ENCODE measurements around the gene CALCB. TPM values are rescaled to one million over a fixed set of nuclear protein-coding genes. Genes with fewer than 3 reads are reported as not detected.

Gene CALCB
- total and polyA plus RNA-seq, 10 of the 15 experiments (the other 5 are each of a cell fraction or from before 2014, with no cell fraction given), result 0.09 to 0.28 (median 0.12) TPM; not detected in 3

DNA sequence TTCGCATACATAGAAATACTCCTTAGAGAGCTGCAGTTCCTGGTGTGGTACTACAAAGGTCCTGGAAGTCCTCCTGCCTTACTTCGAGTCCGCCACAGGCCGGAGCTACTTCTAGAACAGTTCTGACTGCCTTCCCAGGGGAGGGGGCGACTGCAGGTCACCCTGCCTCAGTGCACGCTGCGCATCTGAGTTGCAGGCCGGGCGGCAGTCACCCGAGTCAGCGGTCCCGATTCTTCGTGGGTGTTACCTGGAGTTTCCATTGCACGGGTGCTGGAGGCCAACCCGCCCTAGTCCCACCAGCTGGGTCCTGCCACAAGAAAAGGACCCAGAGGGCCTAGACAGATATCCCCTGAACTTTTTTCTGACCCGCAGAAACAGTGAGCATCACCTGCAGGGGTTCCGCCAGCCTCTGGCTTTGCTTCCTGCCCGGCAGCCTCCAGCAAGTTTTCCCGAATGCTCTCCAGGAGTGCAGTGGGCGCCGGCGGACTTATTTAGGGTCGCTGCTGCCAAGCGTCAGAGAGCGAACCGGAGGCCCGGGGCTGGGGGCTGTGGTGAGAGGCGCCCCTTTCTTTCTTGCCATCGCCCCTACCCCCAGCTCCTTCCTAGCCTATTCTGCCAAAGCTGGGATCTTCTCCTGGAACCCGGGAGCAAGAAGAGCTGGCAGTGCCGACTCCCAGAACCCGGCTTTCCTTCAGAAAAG, 1.7 kb upstream of the CALCB start:
- no peak overlapping the region for H3K27ac ChIP-seq (ENCODE audit: control insufficient read depth, insufficient read depth)
- ATAC-seq (no peak), FAIRE-seq (no peak), DNase-seq (ENCODE audit: low read depth, low spot score) (no peak)
- 0 out of 4 replicates have a peak, but pooled peaks cover 0 to 2% of the 10 kb centered on the region in 2 experiments for H3K27me3 ChIP-seq (replicated peaks in 1 of 2; ENCODE audit: control insufficient read depth in 2 of 2, insufficient read depth in 2 of 2, low read length in 1 of 2)
- ChIA-PET SMC1A (ENCODE audit: uncharacterized antibody, unreplicated experiment) (no interaction called here), CTCF (no interaction called here), POLR2A (no interaction called here), RAD21 (ENCODE audit: unreplicated experiment) (no interaction called here)
- H4K20me1 ChIP-seq (ENCODE audit: control insufficient read depth, insufficient read depth), result no peaks in the 10 kb centered on the region
- no peak overlapping the region for H2AFZ ChIP-seq (ENCODE audit: control insufficient read depth, low read depth, low read length)
- no peaks in the 10 kb centered on the region for H3K36me3 ChIP-seq (ENCODE audit: control insufficient read depth in 2 of 2, insufficient read depth in 2 of 2, low read length in 1 of 2)
- 69% methylated on average over 32 of the region's 32 CpGs for WGBS (ENCODE audit: insufficient coverage, insufficient replicate concordance, low lambda C conversion rate, missing lambda C conversion rate)
- no peaks in the 10 kb centered on the region for H3K79me2 ChIP-seq (ENCODE audit: control insufficient read depth, insufficient read depth, low read length)
- no TSS peak for BruUV-seq (replicated peaks)
- no peak overlapping the region for H3K9ac ChIP-seq (ENCODE audit: control insufficient read depth, insufficient read depth, low read length)
- no peaks in the 10 kb centered on the region for H3K4me1 ChIP-seq (ENCODE audit: control insufficient read depth, insufficient read depth, low read length)
- intact Hi-C loops (cut with micrococcal nuclease; ENCODE audit: unreplicated experiment) (loop anchor here (10.0 kb wide), 1 partner anchor 537 kb away; no protein-coding TSS in a partner anchor), in situ Hi-C loops (cut with MboI) (loop anchor here (5.0 kb wide), 1 partner anchor 164 kb away; no protein-coding TSS in a partner anchor)
- no peak overlapping the region for H3K4me2 ChIP-seq (ENCODE audit: control insufficient read depth, insufficient read depth)
- TF ChIP-seq RFX5 (IDR thresholded peaks at IDR 0.05; ENCODE audit: low read depth, low read length) (no peak), TCF3 (IDR thresholded peaks at IDR 0.05; ENCODE audit: borderline replicate concordance, insufficient read depth, low read depth, low read length) (no peak), RELA (IDR thresholded peaks at IDR 0.05; ENCODE audit: borderline replicate concordance, partially characterized antibody) (no peak), PML (IDR thresholded peaks at IDR 0.05; ENCODE audit: low read length) (no peak), NBN (IDR thresholded peaks at IDR 0.05) (no peak)
- TF ChIP-seq, protein P1, sequence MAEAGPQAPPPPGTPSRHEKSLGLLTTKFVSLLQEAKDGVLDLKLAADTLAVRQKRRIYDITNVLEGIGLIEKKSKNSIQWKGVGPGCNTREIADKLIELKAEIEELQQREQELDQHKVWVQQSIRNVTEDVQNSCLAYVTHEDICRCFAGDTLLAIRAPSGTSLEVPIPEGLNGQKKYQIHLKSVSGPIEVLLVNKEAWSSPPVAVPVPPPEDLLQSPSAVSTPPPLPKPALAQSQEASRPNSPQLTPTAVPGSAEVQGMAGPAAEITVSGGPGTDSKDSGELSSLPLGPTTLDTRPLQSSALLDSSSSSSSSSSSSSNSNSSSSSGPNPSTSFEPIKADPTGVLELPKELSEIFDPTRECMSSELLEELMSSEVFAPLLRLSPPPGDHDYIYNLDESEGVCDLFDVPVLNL (IDR thresholded peaks at IDR 0.05; ENCODE audit: low read depth, low read length), result no peak
- TF ChIP-seq, protein P2, sequence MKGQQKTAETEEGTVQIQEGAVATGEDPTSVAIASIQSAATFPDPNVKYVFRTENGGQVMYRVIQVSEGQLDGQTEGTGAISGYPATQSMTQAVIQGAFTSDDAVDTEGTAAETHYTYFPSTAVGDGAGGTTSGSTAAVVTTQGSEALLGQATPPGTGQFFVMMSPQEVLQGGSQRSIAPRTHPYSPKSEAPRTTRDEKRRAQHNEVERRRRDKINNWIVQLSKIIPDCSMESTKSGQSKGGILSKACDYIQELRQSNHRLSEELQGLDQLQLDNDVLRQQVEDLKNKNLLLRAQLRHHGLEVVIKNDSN (IDR thresholded peaks at IDR 0.05; ENCODE audit: borderline replicate concordance, extremely low read length, insufficient read depth, low read depth, low read length), result no peak
- TF ChIP-seq, protein P3, sequence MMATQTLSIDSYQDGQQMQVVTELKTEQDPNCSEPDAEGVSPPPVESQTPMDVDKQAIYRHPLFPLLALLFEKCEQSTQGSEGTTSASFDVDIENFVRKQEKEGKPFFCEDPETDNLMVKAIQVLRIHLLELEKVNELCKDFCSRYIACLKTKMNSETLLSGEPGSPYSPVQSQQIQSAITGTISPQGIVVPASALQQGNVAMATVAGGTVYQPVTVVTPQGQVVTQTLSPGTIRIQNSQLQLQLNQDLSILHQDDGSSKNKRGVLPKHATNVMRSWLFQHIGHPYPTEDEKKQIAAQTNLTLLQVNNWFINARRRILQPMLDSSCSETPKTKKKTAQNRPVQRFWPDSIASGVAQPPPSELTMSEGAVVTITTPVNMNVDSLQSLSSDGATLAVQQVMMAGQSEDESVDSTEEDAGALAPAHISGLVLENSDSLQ (IDR thresholded peaks at IDR 0.05), result no peak
- H3K9me3 ChIP-seq (replicated peaks; ENCODE audit: control insufficient read depth, insufficient read depth, low read length), result no peaks in the 10 kb centered on the region; the same call in 2 of the 3 replicates
- no peak overlapping the region for H3K4me3 ChIP-seq
